ENCODE measurements around the gene PDE5A. TPM values are rescaled to one million over a fixed set of nuclear protein-coding genes. Genes with fewer than 3 reads are reported as not detected.

Gene PDE5A
- polyA plus RNA-seq, 2 donors, result 1.8 to 4.3 TPM

GRCh38 chr4:119536572-119537528 is 91.8 kb downstream of the PDE5A start:
- Histone ChIP-seq H3K9me3 (ENCODE audit: control insufficient read depth in 2 of 2, insufficient read depth in 1 of 2, low read depth in 1 of 2, low read length in 1 of 2) (no peaks in the 10 kb centered on the region), H3K4me1 (ENCODE audit: control insufficient read depth in 2 of 2, insufficient read depth in 2 of 2, low read length in 1 of 2) (no peaks in the 10 kb centered on the region), H3K36me3 (ENCODE audit: control insufficient read depth in 2 of 2, insufficient read depth in 2 of 2, low read length in 1 of 2) (peaks cover 0 to 2% of the 10 kb centered on the region in 2 donors), H3K4me3 (ENCODE audit: low read depth in 1 of 2, low read length in 2 of 2) (no peak overlapping the region), H3K27ac (ENCODE audit: low read depth in 2 of 2, low read length in 1 of 2) (no peak overlapping the region), H3K27me3 (ENCODE audit: control insufficient read depth in 1 of 2, insufficient read depth in 2 of 2, low read length in 2 of 2) (no peaks in the 10 kb centered on the region)
- WGBS, 2 donors, result 66 to 78% methylated on average over 6 of the region's 6 CpGs

DNA sequence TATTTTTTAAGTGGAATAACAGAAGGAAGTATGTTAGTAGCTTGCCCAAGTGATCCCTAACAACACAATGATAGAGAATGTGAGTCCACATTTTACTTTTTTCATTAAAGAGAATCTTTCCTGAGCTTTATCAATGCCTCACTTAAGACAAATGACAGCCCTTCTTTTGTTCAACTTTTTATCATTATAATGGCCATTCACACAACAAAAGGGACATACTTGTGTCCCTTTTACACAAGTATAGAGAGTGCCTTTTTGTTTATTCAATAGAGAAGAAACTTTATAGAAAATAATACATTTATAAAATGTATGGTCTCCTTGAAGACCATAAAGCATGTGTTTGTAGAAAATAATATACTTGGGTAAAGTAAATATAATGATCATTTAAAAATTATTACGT is 96.3 kb downstream of the PDE5A start:
- H3K36me3 ChIP-seq (ENCODE audit: control insufficient read depth in 2 of 2, insufficient read depth in 2 of 2, low read length in 1 of 2), result peaks cover 0 to 2% of the 10 kb centered on the region in 2 donors
- no peaks in the 10 kb centered on the region for H3K27me3 ChIP-seq (ENCODE audit: control insufficient read depth in 1 of 2, insufficient read depth in 2 of 2, low read length in 2 of 2)
- no peak overlapping the region for H3K4me3 ChIP-seq (ENCODE audit: low read depth in 1 of 2, low read length in 2 of 2)
- H3K27ac ChIP-seq (ENCODE audit: low read depth in 2 of 2, low read length in 1 of 2), result no peak overlapping the region
- no peaks in the 10 kb centered on the region for H3K4me1 ChIP-seq (ENCODE audit: control insufficient read depth in 2 of 2, insufficient read depth in 2 of 2, low read length in 1 of 2)
- no peaks in the 10 kb centered on the region for H3K9me3 ChIP-seq (ENCODE audit: control insufficient read depth in 2 of 2, insufficient read depth in 1 of 2, low read depth in 1 of 2, low read length in 1 of 2)
- WGBS, 2 donors, result 83 to 85% methylated on average over 1 of the region's 1 CpG

DNA sequence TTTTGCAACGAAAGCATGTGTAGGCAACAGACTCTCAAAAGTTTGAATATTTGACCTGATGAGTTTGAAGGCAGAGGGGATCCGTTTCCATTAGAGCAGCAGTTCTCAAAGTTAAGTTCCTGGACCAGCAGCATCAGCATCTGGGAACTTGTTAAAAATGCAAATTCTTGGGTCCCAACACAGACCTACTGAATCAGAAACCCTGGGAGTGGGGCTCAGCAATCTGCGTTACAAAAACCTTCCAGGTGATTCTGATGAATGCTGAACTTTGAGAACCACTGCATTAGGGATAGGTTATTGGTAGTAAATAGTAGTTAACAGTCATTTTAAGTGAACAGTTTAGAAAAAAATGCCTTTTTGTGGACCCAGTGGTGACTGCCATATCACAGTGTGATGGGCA is 98.8 kb downstream of the PDE5A start:
- Histone ChIP-seq H3K9me3 (ENCODE audit: control insufficient read depth in 2 of 2, insufficient read depth in 1 of 2, low read depth in 1 of 2, low read length in 1 of 2) (no peaks in the 10 kb centered on the region), H3K4me3 (ENCODE audit: low read depth in 1 of 2, low read length in 2 of 2) (no peak overlapping the region), H3K27ac (ENCODE audit: low read depth in 2 of 2, low read length in 1 of 2) (no peak overlapping the region), H3K36me3 (ENCODE audit: control insufficient read depth in 2 of 2, insufficient read depth in 2 of 2, low read length in 1 of 2) (peaks cover 0 to 2% of the 10 kb centered on the region in 2 donors), H3K4me1 (ENCODE audit: control insufficient read depth in 2 of 2, insufficient read depth in 2 of 2, low read length in 1 of 2) (no peaks in the 10 kb centered on the region), H3K27me3 (ENCODE audit: control insufficient read depth in 1 of 2, insufficient read depth in 2 of 2, low read length in 2 of 2) (no peaks in the 10 kb centered on the region)
- WGBS, 2 donors, result 89 to 90% methylated on average over 3 of the region's 3 CpGs

GRCh38 chr4:119526786-119527550 is 101.6 kb downstream of the PDE5A start:
- Histone ChIP-seq H3K27me3 (ENCODE audit: control insufficient read depth in 1 of 2, insufficient read depth in 2 of 2, low read length in 2 of 2) (no peaks in the 10 kb centered on the region), H3K36me3 (ENCODE audit: control insufficient read depth in 2 of 2, insufficient read depth in 2 of 2, low read length in 1 of 2) (no peaks in the 10 kb centered on the region), H3K4me3 (ENCODE audit: low read depth in 1 of 2, low read length in 2 of 2) (no peak overlapping the region), H3K9me3 (ENCODE audit: control insufficient read depth in 2 of 2, insufficient read depth in 1 of 2, low read depth in 1 of 2, low read length in 1 of 2) (no peaks in the 10 kb centered on the region), H3K27ac (ENCODE audit: low read depth in 2 of 2, low read length in 1 of 2) (no peak overlapping the region), H3K4me1 (ENCODE audit: control insufficient read depth in 2 of 2, insufficient read depth in 2 of 2, low read length in 1 of 2) (no peaks in the 10 kb centered on the region)
- WGBS, 2 donors, result 61 to 65% methylated on average over 2 of the region's 2 CpGs

- peak overlapping the region; percentile 17 to 49 for H3K27ac ChIP-seq (ENCODE audit: low read depth in 2 of 2, low read length in 1 of 2)
- H3K4me3 ChIP-seq (ENCODE audit: low read depth in 1 of 2, low read length in 2 of 2), result no peak overlapping the region
- 71 to 72% methylated on average over 3 of the region's 3 CpGs for WGBS, 2 donors
- no peaks in the 10 kb centered on the region for H3K36me3 ChIP-seq (ENCODE audit: control insufficient read depth in 2 of 2, insufficient read depth in 2 of 2, low read length in 1 of 2)
- H3K9me3 ChIP-seq (ENCODE audit: control insufficient read depth in 2 of 2, insufficient read depth in 1 of 2, low read depth in 1 of 2, low read length in 1 of 2), result no peaks in the 10 kb centered on the region
- no peaks in the 10 kb centered on the region for H3K27me3 ChIP-seq (ENCODE audit: control insufficient read depth in 1 of 2, insufficient read depth in 2 of 2, low read length in 2 of 2)
- H3K4me1 ChIP-seq (ENCODE audit: control insufficient read depth in 2 of 2, insufficient read depth in 2 of 2, low read length in 1 of 2), result no peaks in the 10 kb centered on the region
Measured at GRCh38 chr4:119525771-119526712, 102.6 kb downstream of the PDE5A start.

- Histone ChIP-seq H3K36me3 (ENCODE audit: control insufficient read depth in 2 of 2, insufficient read depth in 2 of 2, low read length in 1 of 2) (no peaks in the 10 kb centered on the region), H3K4me1 (ENCODE audit: control insufficient read depth in 2 of 2, insufficient read depth in 2 of 2, low read length in 1 of 2) (no peaks in the 10 kb centered on the region), H3K27ac (ENCODE audit: low read depth in 2 of 2, low read length in 1 of 2) (peak overlapping the region in 1 of 2 donors; percentile 45), H3K27me3 (ENCODE audit: control insufficient read depth in 1 of 2, insufficient read depth in 2 of 2, low read length in 2 of 2) (no peaks in the 10 kb centered on the region), H3K9me3 (ENCODE audit: control insufficient read depth in 2 of 2, insufficient read depth in 1 of 2, low read depth in 1 of 2, low read length in 1 of 2) (no peaks in the 10 kb centered on the region), H3K4me3 (ENCODE audit: low read depth in 1 of 2, low read length in 2 of 2) (no peak overlapping the region)
- 65 to 66% methylated on average over 5 of the region's 5 CpGs for WGBS, 2 donors
Measured at GRCh38 chr4:119525005-119525749, 103.4 kb downstream of the PDE5A start.

DNA sequence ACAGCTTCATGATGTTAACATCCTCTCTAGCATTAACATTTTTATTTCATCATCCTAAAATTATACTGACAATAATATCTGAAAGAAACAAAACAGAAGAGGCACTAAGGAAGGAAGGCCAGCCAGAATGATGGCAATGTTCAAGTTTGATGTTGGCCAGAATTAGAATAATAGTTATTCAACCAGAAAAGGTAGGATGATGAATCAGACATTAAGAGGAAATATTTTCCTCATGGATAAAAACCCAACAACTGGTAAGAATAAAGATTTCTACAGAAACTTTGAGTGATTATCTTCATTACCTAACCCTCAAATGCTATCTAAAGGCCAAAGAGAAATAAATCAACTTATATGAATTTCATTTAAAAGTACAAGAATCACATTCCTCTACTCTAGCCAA is 105.2 kb downstream of the PDE5A start:
- no peaks in the 10 kb centered on the region for H3K4me1 ChIP-seq (ENCODE audit: control insufficient read depth in 2 of 2, insufficient read depth in 2 of 2, low read length in 1 of 2)
- H3K27ac ChIP-seq (ENCODE audit: low read depth in 2 of 2, low read length in 1 of 2), result no peak overlapping the region

DNA sequence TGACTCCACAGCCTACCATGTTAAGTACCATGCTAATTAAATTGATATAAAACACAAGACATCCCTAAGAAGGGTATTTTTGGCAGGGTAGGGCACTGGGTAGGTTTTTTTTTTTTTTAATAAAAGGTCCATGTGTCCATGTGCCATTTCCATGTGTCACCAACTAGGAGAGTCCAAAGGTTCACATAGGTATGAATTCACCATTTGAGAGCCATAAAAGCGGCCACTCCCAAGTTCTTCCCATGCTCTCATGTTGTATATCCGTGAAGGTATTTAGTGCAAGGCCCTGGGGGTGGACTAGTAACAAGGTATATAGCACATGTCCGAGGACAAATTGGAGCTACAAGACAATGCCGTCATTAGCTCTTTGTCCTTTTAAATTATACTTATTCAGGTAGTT is 107.3 kb downstream of the PDE5A start:
- Histone ChIP-seq H3K4me3 (ENCODE audit: low read depth in 1 of 2, low read length in 2 of 2) (no peak overlapping the region), H3K36me3 (ENCODE audit: control insufficient read depth in 2 of 2, insufficient read depth in 2 of 2, low read length in 1 of 2) (no peaks in the 10 kb centered on the region), H3K4me1 (ENCODE audit: control insufficient read depth in 2 of 2, insufficient read depth in 2 of 2, low read length in 1 of 2) (no peaks in the 10 kb centered on the region), H3K27me3 (ENCODE audit: control insufficient read depth in 1 of 2, insufficient read depth in 2 of 2, low read length in 2 of 2) (no peaks in the 10 kb centered on the region), H3K9me3 (ENCODE audit: control insufficient read depth in 2 of 2, insufficient read depth in 1 of 2, low read depth in 1 of 2, low read length in 1 of 2) (no peaks in the 10 kb centered on the region), H3K27ac (ENCODE audit: low read depth in 2 of 2, low read length in 1 of 2) (no peak overlapping the region)
- 89 to 94% methylated on average over 4 of the region's 4 CpGs for WGBS, 2 donors

More for the DNA sequence above, 105.2 kb downstream of the PDE5A start:
- Histone ChIP-seq H3K4me3 (ENCODE audit: low read depth in 1 of 2, low read length in 2 of 2) (no peak overlapping the region), H3K36me3 (ENCODE audit: control insufficient read depth in 2 of 2, insufficient read depth in 2 of 2, low read length in 1 of 2) (no peaks in the 10 kb centered on the region), H3K9me3 (ENCODE audit: control insufficient read depth in 2 of 2, insufficient read depth in 1 of 2, low read depth in 1 of 2, low read length in 1 of 2) (no peaks in the 10 kb centered on the region), H3K27me3 (ENCODE audit: control insufficient read depth in 1 of 2, insufficient read depth in 2 of 2, low read length in 2 of 2) (no peaks in the 10 kb centered on the region)
